GM12873 (cell line): Measurements from ENCODE around the gene ZHX3.

Experiments
- CTCF ChIP-seq: IDR thresholded peaks from 2 replicates; pipeline ENCODE4 v1.5.1; 2012; ENCODE audit warnings: low read depth, mild to moderate bottlenecking, moderate library complexity, low read length, control low read depth; ENCODE audit not compliant: insufficient read depth; ENCODE audit errors: missing control alignments

The ZHX3 gene

GRCh38 chr20:41196653-41197225 is 120.8 kb downstream of the ZHX3 start:
- no peak for TF ChIP-seq CTCF

GRCh38 chr20:41192575-41192974 is 125.0 kb downstream of the ZHX3 start:
- TF ChIP-seq CTCF = no peak

- TF ChIP-seq CTCF = no peak
Measured at GRCh38 chr20:41191562-41192500, 125.7 kb downstream of the ZHX3 start.

- no peak for TF ChIP-seq CTCF
Measured at GRCh38 chr20:41187668-41188067, 129.9 kb downstream of the ZHX3 start.

- no peak for TF ChIP-seq CTCF
Measured at GRCh38 chr20:41185013-41185757, 132.3 kb downstream of the ZHX3 start.

GRCh38 chr20:41183831-41184230 is 133.7 kb downstream of the ZHX3 start:
- no peak for TF ChIP-seq CTCF

GRCh38 chr20:41183391-41183790 is 134.1 kb downstream of the ZHX3 start:
- TF ChIP-seq CTCF = no peak
